ENCODE data around the gene DBNL. TPM values are rescaled to one million over a fixed set of nuclear protein-coding genes. Genes with fewer than 3 reads are reported as not detected.

DBNL gene
- total RNA-seq, 1 experiment from 2014 or later, result 171 TPM

DNA sequence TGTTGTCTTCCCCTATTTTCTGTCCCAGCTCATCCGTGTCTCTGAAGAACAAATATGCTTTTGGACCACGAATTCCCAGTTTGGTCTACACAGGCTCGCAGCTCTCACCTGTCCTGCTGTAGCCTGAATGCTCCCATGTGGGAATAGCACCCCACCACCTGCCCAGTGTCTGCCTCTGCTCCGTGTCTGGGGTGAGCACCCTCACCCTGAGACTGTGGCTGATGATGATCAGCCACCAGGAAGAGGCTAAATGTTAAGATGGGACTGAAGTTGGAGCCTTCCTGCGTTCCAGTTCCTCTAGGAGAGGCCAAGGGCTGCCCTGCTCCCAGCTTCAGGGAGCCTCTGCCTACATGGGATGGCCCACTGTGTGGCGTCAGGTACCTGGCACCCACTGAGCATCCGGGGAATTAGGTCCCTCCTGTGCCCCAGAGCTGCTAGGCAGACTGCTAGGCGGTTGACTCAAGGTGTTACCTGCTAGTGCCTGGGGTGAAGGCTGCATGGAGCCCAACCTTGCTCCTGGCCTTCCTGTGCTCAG, 17.2 kb downstream of the DBNL start:
- DNase-seq (ENCODE audit: low spot score), result no peak

DNA sequence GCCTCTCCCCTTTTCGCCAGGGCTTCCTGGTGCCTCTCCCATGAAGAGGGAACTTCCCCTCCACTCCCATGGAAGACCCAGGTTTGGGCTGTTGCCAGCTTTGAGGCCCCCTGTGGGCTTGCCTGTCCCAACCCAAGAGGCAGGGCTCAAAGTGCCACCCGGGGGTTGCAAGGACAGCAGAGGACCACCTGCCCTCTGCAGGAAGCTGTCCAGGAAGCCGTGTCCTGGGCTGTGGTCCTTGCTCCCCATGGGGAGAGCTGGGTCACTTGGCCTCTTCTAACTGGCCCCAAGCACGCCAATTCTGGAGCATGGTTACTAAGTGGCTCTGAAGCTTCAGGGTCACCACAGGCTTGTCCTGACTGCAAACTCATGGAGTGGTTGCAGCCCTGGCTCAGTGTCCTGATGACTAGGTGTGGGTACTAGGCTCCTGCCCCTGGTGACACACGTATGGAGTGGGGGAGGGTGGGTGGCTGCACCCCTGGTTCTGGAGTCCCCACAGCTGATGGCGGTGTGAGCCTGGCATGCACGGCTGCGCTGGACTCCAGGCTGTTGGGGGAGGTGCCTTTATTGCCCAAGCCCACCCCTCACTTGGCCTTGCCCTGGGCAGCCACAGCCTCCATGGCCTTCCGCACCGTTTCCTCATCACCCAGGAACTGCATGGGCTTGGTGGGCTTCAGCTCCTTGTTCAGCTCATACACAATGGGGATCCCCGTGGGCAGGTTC, 17.8 kb downstream of the DBNL start:
- no peak for DNase-seq (ENCODE audit: low spot score)

DNA sequence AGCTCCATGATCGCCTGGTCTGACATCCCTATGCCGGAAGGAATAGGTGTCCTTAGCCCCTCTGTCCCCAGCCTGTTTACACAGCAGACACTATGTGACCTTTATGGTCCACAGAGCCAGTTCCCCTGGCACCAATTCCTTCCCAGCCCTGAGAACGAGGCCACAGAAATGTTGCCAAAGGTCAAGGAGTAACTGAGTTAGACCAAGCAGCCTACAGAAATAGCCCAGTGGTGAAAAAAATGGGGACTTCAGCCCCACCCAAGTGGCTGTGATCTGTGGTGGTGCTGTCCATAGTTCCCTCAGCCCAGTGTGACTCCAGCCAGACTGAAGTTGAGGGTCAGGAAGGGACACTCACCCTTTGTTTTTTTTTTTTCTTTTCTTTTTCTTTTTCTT, 18.4 kb downstream of the DBNL start:
- DNase-seq (ENCODE audit: low spot score), result no peak

DNA sequence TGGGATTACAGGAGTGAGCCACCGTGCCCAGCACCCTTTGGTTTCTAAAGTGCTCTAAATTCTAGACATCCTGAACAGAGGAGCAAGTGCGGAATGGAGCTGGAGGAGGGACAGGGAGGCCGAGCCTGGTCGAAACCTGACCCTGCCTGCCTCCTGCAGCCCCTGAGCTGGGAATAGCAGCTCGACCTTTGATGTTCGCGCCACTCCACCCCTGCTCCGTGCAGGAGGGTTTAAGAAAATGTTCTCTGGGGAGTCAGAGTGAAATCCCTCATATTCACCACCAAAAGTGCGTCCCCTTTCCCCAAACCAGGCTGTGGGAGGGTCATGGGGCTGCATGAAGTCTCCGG, 19.0 kb downstream of the DBNL start:
- DNase-seq (ENCODE audit: low spot score), result no peak

DNA sequence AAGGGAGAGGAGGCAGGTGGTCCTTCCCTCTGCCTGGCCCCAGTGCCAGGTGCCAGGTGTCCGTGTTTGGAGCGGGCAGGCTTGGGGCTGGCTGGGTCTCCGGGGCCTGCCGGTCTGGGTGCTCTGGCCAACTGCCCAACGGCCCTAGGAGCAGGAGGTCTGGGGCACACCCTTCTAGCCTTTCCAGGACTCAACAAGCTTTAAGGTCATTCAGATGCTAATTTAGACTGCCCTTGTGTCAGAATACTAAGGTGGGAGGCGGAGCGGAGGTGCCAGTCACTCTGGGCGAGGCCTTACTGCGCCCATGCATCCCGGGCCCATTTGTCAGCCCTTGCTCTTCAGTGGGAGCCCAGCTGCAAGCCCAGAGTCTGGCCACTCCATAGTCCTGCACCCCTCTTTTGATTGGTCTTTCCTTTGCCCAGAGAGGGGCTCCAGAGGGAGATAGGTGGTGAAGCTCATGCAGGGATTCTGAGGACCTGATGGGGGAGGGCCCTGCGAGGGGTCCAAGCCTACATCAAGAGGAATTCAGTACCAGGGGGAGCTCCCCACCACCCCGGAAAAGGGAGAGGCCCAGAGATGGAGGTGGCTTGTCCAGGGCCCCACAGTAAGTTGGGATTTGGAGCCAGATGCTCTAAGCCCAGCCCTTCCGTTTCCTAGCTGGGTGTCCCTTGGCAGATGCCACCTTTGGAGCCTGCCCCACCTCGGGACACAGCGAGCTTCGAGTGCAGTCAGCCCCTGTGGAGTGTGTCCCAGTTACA, 19.6 kb downstream of the DBNL start:
- no peak for DNase-seq (ENCODE audit: low spot score)

DNA sequence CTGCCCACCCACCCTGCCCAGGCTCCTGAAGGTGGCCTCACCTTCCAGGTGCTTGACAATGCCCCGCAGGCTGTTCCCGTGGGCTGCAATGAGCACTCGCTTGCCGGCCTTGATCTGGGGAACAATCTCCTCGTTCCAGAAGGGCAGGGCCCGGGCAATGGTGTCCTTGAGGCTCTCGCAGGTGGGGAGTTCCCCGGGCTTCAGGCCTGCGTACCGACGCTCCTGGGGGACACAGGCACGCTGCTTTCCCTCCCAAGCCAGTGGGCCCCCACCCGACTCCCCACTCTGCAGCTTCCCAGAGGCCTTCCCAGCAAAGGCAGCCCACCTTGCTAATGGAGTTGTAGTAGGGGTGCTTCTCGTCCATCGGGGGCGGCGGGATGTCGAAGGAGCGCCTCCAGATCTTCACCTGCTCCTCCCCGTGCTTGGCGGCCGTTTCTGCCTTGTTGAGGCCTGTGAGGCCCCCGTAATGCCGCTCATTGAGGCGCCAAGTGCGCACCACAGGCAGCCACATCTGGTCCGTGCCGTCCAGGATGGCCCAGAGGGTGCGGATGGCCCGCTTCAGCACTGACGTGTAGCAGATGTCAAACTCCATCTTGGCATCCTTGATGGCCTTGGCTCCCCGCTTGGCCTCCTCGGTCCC, 20.4 kb downstream of the DBNL start:
- no peak for DNase-seq (ENCODE audit: low spot score)

DNA sequence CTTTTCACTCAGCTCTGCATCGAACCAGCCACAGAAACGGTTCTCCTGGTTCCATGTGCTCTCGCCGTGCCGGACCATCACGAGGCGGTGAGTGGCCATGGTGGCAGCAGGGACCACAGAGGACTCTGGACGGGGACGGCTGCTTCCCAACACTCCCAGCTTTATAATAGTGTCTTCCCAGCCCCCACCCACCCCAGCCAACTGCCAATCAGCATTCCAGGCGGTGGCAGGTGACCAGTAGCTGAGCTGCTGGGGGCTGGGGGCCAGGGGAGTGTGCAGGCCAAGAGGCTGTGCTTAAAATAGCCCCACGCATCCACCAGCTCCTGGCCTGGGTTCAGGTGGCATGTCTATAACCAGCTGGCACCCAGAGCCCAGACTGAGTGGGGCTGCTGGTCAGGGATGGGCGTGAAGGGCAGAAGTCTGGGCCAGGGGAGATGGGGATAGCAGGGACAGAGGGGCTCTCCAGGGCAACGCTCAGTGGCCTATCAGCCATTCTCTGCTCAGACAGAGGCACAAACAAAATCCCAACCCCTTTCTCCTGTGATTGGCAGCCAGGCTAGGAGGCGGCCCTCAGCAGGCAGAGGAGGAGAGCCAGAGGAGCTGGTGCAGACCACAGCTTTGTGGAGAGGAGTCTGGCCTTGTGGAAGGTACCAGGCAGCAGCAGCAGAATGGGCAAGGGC, 21.1 kb downstream of the DBNL start, which contains the start of gene PGAM2:
PGAM2 (minus strand) TSS at position 137 of the 680 bp plus-strand sequence; CDS start at position 99, 38 bp downstream.
- no peak for DNase-seq (ENCODE audit: low spot score)

DNA sequence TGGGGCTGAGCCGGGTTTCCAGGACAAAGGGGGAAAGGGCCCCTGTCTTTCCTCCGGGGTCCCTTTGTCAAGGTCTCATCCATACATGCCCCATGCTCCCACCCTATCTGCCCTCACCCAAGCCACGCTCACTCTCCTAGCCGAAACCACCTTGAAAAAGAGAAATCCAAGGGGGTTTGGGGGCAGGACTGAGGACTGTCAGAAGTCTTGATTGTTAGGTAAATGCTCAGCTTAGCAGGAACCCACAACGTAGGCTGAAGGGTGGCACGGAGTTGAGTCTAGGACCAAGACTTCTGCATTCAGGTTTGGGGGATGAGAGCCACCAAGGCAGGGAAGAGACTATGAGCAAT, 21.6 kb downstream of the DBNL start:
- no peak for DNase-seq (ENCODE audit: low spot score)

DNA sequence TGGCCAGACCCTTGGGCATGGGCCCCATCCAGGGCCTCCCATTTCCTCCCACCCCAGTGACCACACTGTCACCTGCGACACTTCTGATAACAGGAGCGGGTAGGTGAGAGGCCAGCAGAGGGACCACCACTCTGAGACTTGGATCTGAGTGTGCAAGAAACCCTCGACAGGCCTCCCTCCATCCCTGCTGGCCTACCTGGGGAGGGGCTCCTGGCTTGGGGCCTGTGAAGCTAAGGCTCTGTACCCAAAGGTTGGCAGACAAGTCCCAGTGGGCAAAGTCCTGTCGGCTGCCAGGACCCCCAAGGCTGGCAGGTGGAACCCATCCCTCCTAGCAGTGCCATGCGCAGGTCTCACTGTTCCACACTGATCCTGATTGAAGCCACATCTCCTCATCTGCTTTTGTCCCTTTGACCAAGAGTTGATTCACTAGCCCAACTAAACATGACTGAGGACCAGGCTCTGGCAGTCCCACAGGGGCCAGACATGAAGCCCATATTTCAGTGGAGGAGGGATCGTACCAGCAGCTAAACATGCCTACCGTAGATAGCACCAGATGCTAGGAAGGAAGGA, 22.1 kb downstream of the DBNL start:
- DNase-seq (ENCODE audit: low spot score), result no peak

DNA sequence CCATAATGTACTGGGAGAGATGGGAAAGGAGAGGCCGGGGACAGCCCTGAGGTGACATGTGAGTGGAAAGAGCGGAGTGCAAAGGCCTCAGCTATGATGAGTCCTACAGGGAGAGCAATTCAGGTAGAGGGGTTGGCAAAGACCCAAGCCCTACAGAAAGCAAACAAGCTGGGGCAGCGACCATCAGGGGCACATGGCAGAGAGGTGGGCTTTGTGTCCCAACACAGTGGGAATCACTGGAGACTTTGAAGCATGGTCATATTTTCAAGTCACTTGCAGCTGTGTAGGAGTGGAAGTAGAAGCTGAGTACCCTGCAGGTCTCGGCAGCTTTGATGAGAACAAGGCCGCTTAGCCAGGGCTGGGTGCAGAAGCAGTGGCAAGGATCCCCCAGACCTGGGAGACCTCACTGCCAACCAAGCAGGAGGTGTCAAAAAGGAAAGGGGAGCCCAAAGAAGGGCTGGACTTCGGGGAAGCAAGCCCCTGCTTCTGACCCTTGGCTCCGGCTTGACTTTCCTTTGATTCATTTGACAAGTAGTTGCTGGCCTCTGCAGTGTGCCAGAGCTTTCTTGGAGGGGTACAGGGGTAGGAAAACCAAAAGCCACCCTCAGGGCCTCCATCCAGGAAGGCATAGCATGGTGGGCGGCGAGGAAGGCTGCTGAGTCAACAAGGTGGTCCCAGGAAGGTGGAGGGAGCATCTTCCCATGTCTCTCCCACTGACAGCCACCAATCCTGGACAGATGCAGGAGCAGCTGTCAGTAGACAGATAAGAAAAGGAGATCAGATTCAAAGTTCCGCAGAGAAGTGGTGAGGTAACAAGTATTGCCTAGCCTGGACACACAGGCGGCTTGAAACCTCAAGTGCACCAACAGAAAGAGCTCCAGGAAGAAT, 22.8 kb downstream of the DBNL start:
- no peak for DNase-seq (ENCODE audit: low spot score)

DNA sequence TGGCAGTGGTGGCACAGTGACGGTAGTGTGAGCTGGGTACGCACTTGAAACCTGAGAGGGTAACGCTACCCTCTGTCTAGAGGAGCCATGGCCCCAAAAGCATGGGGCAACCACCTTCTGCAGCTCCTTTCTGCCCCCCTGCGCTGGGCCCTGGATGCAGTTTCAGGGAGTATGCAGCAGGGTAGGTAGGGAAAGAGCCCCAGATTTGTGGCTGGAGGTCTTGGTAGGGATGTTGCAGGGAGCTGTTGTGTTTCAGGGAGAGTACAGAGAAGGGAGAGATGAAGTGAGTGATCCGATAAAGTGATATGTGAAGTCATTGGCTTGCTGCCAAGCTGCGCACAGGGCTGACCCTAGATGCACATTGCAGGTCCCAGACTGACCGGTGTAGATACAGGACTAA, 23.6 kb downstream of the DBNL start:
- no peak for DNase-seq (ENCODE audit: low spot score)

DNA sequence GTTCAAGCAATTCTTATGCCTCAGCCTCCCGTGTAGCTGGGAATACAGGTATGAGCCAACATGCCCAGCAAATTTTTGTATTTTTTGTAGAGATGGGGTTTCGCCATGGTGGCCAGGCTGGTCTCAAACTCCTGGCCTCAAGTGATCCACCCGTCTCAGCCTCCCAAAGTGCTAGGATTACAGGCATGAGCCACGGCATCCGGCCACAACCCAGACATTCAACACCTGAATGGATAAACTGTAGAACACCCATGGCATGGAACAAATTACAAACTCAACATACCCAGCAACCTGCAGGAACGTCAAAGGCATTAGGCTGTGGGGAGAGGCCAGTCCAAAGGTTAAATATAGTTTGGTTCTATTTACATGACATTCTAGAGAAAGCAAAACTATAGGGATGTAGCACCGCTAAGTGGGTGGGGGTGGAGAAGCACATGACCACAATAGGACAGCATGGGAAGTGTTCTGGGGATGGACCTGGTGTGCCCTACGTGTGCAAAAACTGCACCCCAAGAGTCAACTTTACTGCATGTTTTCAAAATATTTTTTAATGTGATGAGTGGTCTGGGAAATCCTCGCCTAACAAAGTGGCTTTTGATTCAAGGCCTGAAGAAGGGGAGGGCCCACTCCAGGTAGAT, 27.3 kb downstream of the DBNL start:
- no peak for DNase-seq (ENCODE audit: low spot score)

DNA sequence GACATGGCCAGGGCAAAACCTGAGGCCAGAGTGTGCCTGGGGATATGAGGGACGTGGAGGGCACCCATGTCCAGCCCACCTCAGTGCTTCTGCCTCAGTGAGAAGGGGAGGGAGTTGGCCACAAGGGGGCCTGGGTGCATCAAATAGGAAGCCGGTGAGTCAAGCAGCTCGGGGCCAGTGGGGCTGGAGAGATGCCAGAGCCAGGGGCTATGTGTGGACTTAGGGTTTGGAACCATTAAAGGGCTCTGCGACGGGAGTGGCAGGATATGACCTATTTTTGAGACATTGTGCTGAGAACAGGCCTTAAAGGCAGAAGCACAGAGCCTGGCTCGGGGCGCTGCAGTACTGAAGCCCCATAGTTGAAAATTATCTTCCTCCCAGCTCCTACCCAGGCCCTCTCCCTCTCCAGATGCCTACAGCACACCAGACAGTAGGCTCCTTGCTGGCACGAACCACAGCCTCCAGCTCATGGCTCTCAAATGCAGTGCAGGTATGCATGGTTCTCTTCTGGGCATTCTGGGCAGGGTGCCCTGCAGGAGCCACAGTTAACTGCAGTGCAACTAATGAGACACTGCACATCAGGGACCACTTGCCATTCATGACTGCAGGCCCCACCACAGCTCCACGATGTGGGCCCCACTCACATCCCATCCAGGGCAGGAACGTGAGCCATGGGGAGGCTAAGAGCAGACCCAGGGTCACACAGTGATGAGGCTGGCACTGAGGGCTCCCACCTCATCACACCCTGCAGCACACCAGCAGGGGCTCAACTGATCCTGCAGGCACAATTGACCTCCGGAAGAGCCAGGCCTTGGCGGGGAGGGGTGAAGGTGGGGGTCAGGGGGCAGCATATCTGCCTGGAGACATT, 28.1 kb downstream of the DBNL start:
- peak; percentile 91 for DNase-seq (ENCODE audit: low spot score)

DNA sequence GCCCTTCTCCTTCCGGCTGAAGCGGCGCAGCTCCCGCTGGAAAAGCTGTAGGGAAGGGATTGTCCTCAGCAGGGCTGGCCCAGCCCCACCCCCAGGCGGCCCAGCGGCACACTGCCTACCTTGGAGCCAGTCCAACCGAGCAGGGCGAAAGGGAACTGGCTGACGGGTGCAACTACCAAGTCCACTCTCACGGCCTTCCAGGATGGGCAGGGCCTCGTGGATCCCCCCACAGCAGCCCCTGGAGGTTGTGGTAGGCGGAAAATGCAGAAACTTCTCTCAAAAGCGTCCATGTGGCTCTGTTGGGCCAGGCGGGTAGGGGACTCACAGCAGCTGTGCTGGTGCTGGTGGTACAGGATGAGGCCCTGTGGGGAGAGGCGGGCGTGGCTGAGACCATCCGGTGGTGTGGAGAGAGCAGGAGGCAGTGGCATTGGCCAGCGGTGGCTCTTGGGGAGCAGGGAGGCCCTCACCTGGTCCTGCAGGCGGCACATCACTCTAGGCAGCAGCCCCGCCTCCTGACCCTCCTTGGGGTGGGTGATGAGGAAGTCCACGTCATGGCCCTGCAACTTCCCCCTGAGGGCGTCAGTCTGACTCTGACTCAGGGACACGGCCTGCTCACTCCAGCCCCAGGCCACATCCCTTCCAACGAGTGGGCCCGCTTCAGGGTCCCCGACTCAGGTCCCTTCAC, 29.3 kb downstream of the DBNL start:
- peak; percentile 89 for DNase-seq (ENCODE audit: low spot score)

DNA sequence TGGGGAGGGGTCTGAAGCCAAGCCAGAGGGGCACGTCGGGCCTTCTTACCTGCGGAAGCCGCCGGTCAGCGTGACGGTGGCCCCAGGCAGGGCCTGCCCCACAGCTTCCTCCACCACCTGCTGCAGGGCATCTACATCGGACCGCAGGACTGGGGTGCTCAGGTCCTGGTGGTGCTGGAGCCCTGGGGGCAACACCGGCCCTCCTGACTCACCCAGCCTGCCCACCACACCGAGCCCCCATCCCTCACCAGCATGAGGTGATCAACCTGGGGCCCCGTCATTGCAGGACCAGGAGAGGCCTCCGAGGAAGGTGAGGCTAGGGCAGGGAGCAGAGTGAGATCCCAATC, 29.8 kb downstream of the DBNL start:
- no peak for DNase-seq (ENCODE audit: low spot score)

DNA sequence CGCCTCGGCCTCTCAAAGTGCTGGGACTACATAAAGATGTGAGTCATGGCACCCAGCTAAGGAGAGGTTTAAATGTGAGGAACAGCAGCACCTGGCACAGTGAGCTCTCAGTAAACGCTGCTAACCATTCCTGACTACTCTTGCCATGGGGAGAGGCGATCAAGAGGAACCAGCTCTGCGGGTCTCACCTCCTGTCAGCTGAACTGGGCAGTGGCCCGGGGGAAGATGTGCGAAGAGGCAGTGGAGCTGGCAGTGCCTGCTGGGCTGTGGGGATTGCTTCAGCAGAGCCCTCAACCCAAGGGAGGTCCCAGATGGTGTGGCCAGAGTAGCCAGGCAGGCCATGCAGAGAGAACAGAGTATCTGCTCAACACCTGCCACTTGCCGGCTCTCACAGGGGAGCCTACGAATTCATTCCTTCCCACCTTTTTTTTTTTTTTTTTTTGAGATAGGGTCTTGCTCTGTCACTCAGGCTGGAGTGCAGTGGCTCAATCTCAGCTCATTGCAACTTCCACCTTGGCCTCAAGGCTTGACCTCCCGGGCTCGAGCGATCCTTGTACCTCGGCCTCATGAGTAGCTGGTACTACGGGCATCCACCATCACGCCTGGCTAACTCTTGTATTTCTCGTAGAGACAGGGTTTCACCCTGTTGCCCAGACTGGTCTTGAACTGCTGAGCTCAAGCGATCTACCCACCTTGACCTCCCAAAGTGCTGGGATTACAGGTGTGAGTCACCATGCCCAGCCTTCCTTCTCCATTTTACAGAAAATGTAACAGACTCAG, 31.0 kb downstream of the DBNL start:
- no peak for DNase-seq (ENCODE audit: low spot score)

DNA sequence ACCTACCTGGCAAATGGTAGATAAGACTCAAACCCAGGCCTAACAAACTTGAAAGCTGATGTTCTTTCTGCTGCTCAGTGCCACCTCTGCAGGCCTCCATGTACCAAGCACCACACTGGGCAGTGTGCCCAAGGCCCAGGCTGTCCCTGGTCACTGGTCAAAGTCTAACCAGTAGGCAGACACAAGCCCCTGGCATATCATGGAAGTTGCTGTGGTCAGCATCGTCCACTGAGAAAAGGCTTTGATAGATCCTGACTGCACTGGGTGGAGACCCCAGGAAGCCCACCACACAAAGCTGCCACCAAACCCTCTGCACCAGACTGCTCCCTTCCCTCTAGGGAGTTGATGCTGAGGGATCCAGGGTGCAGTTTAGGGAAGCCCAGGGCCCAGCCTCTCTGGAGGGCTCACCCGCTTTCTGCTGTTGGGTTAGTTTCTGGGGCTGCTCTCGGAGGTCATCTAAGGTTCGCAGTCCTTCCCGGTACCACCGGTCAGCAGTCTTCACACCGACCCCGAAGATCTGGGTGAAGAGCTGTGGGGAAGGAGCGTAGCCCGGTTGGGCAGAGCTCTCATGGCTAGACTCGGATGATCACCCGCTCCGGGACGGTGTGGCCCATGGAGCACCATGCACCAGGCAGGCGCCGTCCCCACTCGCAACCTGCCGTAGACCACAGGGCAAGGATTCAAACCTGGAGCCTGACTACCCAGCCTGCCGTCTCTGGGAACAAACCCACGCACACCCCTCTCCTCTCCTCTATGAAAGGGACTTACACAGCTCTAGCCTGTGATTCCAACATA, 31.8 kb downstream of the DBNL start:
- DNase-seq (ENCODE audit: low spot score), result no peak

All from A172 (cell line).